ENCODE data around the gene ZBTB26.

- TF ChIP-seq POLR2A (IDR thresholded peaks at IDR 0.05; ENCODE audit: low read depth, low read length), result no peak
- TF ChIP-seq POLR2AphosphoS5 (IDR thresholded peaks at IDR 0.05; ENCODE audit: low read depth, low read length), result no peak
- TF ChIP-seq TAF1 (IDR thresholded peaks at IDR 0.05; ENCODE audit: borderline replicate concordance, low read depth, low read length), result 0 out of 2 replicates have a peak, but pooled peaks have one; percentile 43
These were observed 26.9 kb downstream of the ZBTB26 start for GRCh38 chr9:122904466-122904822.
